Peyer's patch (tissue), 4 donors: ENCODE data around the gene ARHGEF26. TPM values are rescaled to one million over a fixed set of nuclear protein-coding genes. Genes with fewer than 3 reads are reported as not detected.

Experiments
- DNase-seq, 3 donors: peaks; one replicate each; pipeline ENCODE4 v3.0.0-alpha.2; 2017 to 2019
- H3K27ac ChIP-seq, 4 donors: fragments of 200-600 bp; sonication (generic); one replicate each; pipeline ENCODE4 v1.5.1; 2016 to 2019
- H3K27me3 ChIP-seq, 2 donors: fragments of 200-600 bp; sonication (generic); one replicate each; pipeline ENCODE4 v1.5.1; 2019
- H3K36me3 ChIP-seq, 3 donors: fragments of 200-600 bp; sonication (generic); one replicate each; pipeline ENCODE4 v1.5.1; 2016 to 2019
- H3K4me1 ChIP-seq, 4 donors: fragments of 200-600 bp; sonication (generic); one replicate each; pipeline ENCODE4 v1.5.1; 2016 to 2019
- H3K4me3 ChIP-seq, 4 donors: fragments of 200-600 bp; sonication (generic); 1 replicate in 3 of 4; 2 replicates in 1 of 4; pipeline ENCODE4 v1.5.1; 2016 to 2019; ENCODE audit warnings: mild to moderate bottlenecking in 1 of 4
- H3K9me3 ChIP-seq, 4 donors: fragments of 200-600 bp; sonication (generic); one replicate each; pipeline ENCODE4 v1.5.1; 2016 to 2019; ENCODE audit warnings: mild to moderate bottlenecking in 1 of 4
- POLR2A ChIP-seq, 2 donors: fragments of 450-650 bp; IDR thresholded peaks; one replicate each; pipeline ENCODE4 v1.5.1; 2017; ENCODE audit warnings: antibody characterized with exemption in 2 of 2, mild to moderate bottlenecking in 2 of 2, moderate library complexity in 2 of 2
- total RNA-seq, 4 donors: library from RNA; depleted of rRNA; stranded (reverse); fragments of >200 nt; gene quantifications; one replicate each; pipeline ENCODE4 v1.1.0, GENCODE V29; 2016
- TF ChIP-seq, protein P1 (sequence below), 6 experiments: fragments of 450-650 bp in 4 of 6; fragments of 200-600 bp in 2 of 6; sonication (generic) in 1 of 6; IDR thresholded peaks; one replicate each; pipeline ENCODE4 v1.5.1; 2017 to 2019; ENCODE audit warnings: antibody characterized with exemption in 6 of 6, mild to moderate bottlenecking in 3 of 6, moderate library complexity in 1 of 6

Gene ARHGEF26
- total RNA-seq, 4 donors from 2014 or later: 19.0 to 55.2 (median 27.8) TPM

DNA sequence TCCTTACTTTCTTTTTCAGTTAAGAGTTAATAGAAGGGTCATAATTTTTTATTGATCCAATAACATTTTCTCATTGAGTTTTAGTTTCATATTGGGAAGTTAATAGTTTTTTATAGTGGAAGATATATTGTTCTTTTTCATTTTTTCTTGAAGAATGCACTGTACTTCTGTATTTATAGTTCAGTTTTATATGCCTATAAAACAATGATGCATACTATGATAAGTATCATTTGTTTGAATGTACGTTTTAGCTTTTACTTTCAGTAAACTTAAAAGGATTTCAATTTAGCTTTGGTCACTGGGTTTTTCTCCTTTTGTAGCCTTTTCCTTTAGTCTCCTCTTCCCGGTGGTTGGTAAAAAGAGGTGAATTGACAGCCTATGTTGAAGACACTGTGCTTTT lies 104.3 kb downstream of the ARHGEF26 start:
- Histone ChIP-seq H3K36me3 (no peaks in the 10 kb centered on the region), H3K9me3 (no peaks in the 10 kb centered on the region), H3K4me1 (peaks cover 0 to 3% (median 0%) of the 10 kb centered on the region in 4 donors), H3K27ac (no peak overlapping the region), H3K27me3 (no peaks in the 10 kb centered on the region), H3K4me3 (no peak overlapping the region)
- TF ChIP-seq, protein P1, sequence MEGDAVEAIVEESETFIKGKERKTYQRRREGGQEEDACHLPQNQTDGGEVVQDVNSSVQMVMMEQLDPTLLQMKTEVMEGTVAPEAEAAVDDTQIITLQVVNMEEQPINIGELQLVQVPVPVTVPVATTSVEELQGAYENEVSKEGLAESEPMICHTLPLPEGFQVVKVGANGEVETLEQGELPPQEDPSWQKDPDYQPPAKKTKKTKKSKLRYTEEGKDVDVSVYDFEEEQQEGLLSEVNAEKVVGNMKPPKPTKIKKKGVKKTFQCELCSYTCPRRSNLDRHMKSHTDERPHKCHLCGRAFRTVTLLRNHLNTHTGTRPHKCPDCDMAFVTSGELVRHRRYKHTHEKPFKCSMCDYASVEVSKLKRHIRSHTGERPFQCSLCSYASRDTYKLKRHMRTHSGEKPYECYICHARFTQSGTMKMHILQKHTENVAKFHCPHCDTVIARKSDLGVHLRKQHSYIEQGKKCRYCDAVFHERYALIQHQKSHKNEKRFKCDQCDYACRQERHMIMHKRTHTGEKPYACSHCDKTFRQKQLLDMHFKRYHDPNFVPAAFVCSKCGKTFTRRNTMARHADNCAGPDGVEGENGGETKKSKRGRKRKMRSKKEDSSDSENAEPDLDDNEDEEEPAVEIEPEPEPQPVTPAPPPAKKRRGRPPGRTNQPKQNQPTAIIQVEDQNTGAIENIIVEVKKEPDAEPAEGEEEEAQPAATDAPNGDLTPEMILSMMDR (IDR thresholded peaks at IDR 0.05): no peak
- no peak for TF ChIP-seq POLR2A (IDR thresholded peaks at IDR 0.05)
- DNase-seq: no peak

DNA sequence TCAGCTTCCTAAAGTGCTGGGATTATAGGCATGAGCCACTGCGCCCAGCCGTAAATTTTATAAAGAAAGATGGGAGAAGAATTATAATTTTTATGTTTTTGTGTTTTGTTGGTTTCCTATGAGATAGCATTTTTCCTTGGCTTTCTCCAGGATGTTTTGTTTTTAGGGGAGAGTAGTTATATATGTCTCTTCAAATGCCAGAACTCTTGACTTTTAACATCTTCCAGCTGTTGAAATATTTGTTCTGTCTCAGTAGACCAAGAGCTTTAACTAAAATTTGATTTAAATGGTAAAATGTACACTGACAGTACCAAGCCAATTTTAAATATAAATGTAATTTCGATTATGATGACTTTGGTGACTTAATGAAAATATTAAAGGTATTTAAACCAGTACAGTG lies 106.3 kb downstream of the ARHGEF26 start:
- H3K36me3 ChIP-seq: peaks cover 0 to 8% (median 0%) of the 10 kb centered on the region in 3 donors
- no peak overlapping the region for H3K4me3 ChIP-seq
- TF ChIP-seq, protein P1 (IDR thresholded peaks at IDR 0.05): no peak
- no peak for TF ChIP-seq POLR2A (IDR thresholded peaks at IDR 0.05)
- no peak for DNase-seq
- H3K27ac ChIP-seq: no peak overlapping the region
- no peaks in the 10 kb centered on the region for H3K27me3 ChIP-seq
- no peaks in the 10 kb centered on the region for H3K9me3 ChIP-seq
- H3K4me1 ChIP-seq: peaks cover 0 to 3% (median 0%) of the 10 kb centered on the region in 4 donors

DNA sequence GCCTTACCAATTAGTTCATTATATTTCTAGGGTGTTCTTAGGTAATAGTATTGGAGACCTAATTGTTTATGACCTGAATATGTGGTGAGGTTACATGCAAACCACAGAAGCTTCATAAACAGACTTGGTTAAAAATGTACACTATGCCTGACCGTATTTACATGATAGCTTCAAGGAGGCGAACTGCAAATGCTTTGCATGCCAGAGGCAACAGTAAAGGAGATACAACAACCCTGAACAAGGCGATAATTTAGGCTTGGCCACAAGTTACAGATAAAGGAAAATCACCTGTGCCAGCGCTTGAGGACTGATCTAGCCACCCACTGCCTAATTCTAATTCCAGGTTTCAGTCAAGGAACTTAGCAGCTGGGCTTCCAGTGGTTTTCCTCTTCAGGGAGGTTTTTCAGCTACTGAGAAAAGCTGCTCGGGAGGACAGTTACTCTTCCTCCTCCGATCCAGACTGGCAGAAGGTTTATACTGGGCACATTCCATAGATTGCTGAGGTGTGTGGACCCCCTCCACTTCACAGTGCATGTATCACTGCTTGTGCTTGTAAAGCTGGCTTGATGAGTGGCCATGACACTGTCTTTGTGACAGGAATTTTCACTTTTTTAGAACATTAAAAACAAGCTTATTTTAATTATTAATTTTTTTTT lies 107.5 kb downstream of the ARHGEF26 start:
- H3K36me3 ChIP-seq: peaks cover 0 to 8% (median 0%) of the 10 kb centered on the region in 3 donors
- TF ChIP-seq, protein P1 (IDR thresholded peaks at IDR 0.05): no peak
- no peak for TF ChIP-seq POLR2A (IDR thresholded peaks at IDR 0.05)
- DNase-seq: no peak
- no peak overlapping the region for H3K27ac ChIP-seq
- no peaks in the 10 kb centered on the region for H3K27me3 ChIP-seq
- no peaks in the 10 kb centered on the region for H3K9me3 ChIP-seq
- H3K4me3 ChIP-seq: no peak overlapping the region
- H3K4me1 ChIP-seq: peaks cover 0 to 3% (median 0%) of the 10 kb centered on the region in 4 donors

GRCh38 chr3:154229217-154229590 lies 108.0 kb downstream of the ARHGEF26 start:
- Histone ChIP-seq H3K27ac (no peak overlapping the region), H3K27me3 (no peaks in the 10 kb centered on the region), H3K4me1 (peaks cover 0 to 3% (median 0%) of the 10 kb centered on the region in 4 donors), H3K4me3 (no peak overlapping the region), H3K9me3 (no peaks in the 10 kb centered on the region), H3K36me3 (peaks cover 0 to 8% (median 0%) of the 10 kb centered on the region in 3 donors)
- TF ChIP-seq, protein P1 (IDR thresholded peaks at IDR 0.05): no peak
- no peak for TF ChIP-seq POLR2A (IDR thresholded peaks at IDR 0.05)
- no peak for DNase-seq

DNA sequence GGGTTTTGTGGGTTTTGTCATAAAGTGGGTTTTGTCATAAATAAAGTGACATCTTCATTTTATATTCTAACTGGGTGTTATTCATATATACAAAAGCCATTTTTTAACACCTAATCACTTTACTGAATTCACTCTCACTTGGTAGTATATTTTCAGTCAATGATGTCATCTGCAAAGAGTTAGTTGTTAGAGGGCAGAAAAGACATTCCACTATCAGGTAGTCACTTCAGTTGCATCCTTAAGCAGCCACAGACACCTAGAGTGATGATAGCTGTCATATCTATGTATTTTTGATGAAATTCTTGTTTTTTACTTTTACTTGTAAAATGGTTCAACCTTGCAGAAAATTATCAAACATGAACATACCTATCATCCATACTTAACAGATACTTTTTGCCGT lies 114.1 kb downstream of the ARHGEF26 start:
- H3K27me3 ChIP-seq: no peaks in the 10 kb centered on the region
- H3K27ac ChIP-seq: no peak overlapping the region
- TF ChIP-seq POLR2A (IDR thresholded peaks at IDR 0.05): no peak
- TF ChIP-seq, protein P1 (IDR thresholded peaks at IDR 0.05): no peak

More for the DNA sequence above, 114.1 kb downstream of the ARHGEF26 start:
- no peak for DNase-seq
- H3K9me3 ChIP-seq: no peaks in the 10 kb centered on the region
- H3K4me3 ChIP-seq: no peak overlapping the region
- peaks cover 0 to 19% (median 0%) of the 10 kb centered on the region in 3 donors for H3K36me3 ChIP-seq
- H3K4me1 ChIP-seq: no peaks in the 10 kb centered on the region
